GM18870 (cell line): ENCODE results near the gene ITGB1BP1.

Experiments
- ATAC-seq: cut with Tn5 transposase; IDR thresholded peaks from one replicate; pipeline ENCODE4 v1.9.1; 2021; ENCODE audit warnings: moderate library complexity; ENCODE audit not compliant: unreplicated experiment

Gene ITGB1BP1

GRCh38 chr2:9354318-9354717 lies 69.0 kb downstream of the ITGB1BP1 start:
- ATAC-seq: no peak
